HepG2 (cell line): ENCODE data around the gene SPHK1. TPM values are rescaled to one million over a fixed set of nuclear protein-coding genes. Genes with fewer than 3 reads are reported as not detected.

Source experiments
- CEBPG ChIP-seq: IDR thresholded peaks from 2 replicates; pipeline ENCODE4 v1.6.1; 2016
- DPF2 ChIP-seq: sonication (generic); formaldehyde crosslinking; IDR thresholded peaks from 2 replicates; pipeline ENCODE4 v1.4.0; 2020; ENCODE audit warnings: mild to moderate bottlenecking, low read depth, missing genetic modification reagents, borderline replicate concordance
- ESRRA ChIP-seq: sonication (generic); formaldehyde crosslinking; IDR thresholded peaks from 2 replicates; pipeline ENCODE4 v1.5.1; 2020; ENCODE audit warnings: mild to moderate bottlenecking, low read depth, missing genetic modification reagents
- GATAD1 ChIP-seq: IDR thresholded peaks from 2 replicates; pipeline ENCODE4 v1.6.1; 2016; ENCODE audit warnings: missing genetic modification reagents, missing compliant biosample characterization
- HBP1 ChIP-seq: IDR thresholded peaks from 2 replicates; pipeline ENCODE4 v1.6.1; 2016; ENCODE audit warnings: low read depth, control low read depth
- HOXA5 ChIP-seq: sonication (generic); formaldehyde crosslinking; IDR thresholded peaks from 2 replicates; pipeline ENCODE4 v1.4.0; 2020; ENCODE audit warnings: missing genetic modification reagents
- KLF16 ChIP-seq, 2 experiments: sonication (generic) in 1 of 2; formaldehyde crosslinking in 1 of 2; IDR thresholded peaks; 2 replicates each; pipeline versions ENCODE4 v1.6.1 to v1.8.0; 2016 to 2023; ENCODE audit warnings: missing genetic modification reagents in 2 of 2, missing compliant biosample characterization in 1 of 2
- MBD4 ChIP-seq: IDR thresholded peaks from 2 replicates; pipeline ENCODE4 v1.6.1; 2012; ENCODE audit warnings: low read length, inconsistent platforms, borderline replicate concordance
- NCOR1 ChIP-seq: fragments of 200-600 bp; sonication (generic); IDR thresholded peaks from 2 replicates; pipeline ENCODE4 v1.7.0; 2017; ENCODE audit warnings: antibody characterized with exemption, low read length, borderline replicate concordance
- SAP130 ChIP-seq: IDR thresholded peaks from 2 replicates; pipeline ENCODE4 v1.6.1; 2016; ENCODE audit warnings: low read depth
- SCMH1 ChIP-seq: sonication (generic); formaldehyde crosslinking; IDR thresholded peaks from 2 replicates; pipeline ENCODE4 v1.9.0; 2021; ENCODE audit warnings: missing genetic modification reagents, mild to moderate bottlenecking, borderline replicate concordance
- ZBTB33 ChIP-seq: sonication (generic); formaldehyde crosslinking; IDR thresholded peaks from 2 replicates; pipeline ENCODE4 v1.4.0; 2020; ENCODE audit warnings: missing genetic modification reagents
- ZC3H13 ChIP-seq: sonication (generic); formaldehyde crosslinking; IDR thresholded peaks from 2 replicates; pipeline ENCODE4 v1.8.1; 2023; ENCODE audit warnings: mild to moderate bottlenecking, missing genetic modification reagents, moderate library complexity
- ZFP37 ChIP-seq: sonication (generic); formaldehyde crosslinking; IDR thresholded peaks from 2 replicates; pipeline ENCODE4 v1.4.0; 2020; ENCODE audit warnings: missing genetic modification reagents, borderline replicate concordance
- ZFP90 ChIP-seq: sonication (generic); formaldehyde crosslinking; IDR thresholded peaks from 2 replicates; pipeline ENCODE4 v1.8.0; 2022; ENCODE audit warnings: missing genetic modification reagents, mild to moderate bottlenecking, inconsistent platforms, borderline replicate concordance
- ZFX ChIP-seq: sonication (generic); formaldehyde crosslinking; IDR thresholded peaks from 2 replicates; pipeline ENCODE4 v1.4.0; 2020; ENCODE audit warnings: mild to moderate bottlenecking, low read depth, missing genetic modification reagents, moderate library complexity
- ZKSCAN5 ChIP-seq: sonication (generic); formaldehyde crosslinking; IDR thresholded peaks from 2 replicates; pipeline ENCODE4 v1.5.1; 2020; ENCODE audit warnings: mild to moderate bottlenecking, missing genetic modification reagents
- ZMYM3 ChIP-seq: sonication (generic); formaldehyde crosslinking; IDR thresholded peaks from 2 replicates; pipeline ENCODE4 v1.5.1; 2020; ENCODE audit warnings: mild to moderate bottlenecking, missing genetic modification reagents
- ZNF281 ChIP-seq: sonication (generic); formaldehyde crosslinking; IDR thresholded peaks from 2 replicates; pipeline ENCODE4 v1.4.0; 2020; ENCODE audit warnings: missing genetic modification reagents, borderline replicate concordance
- ZNF431 ChIP-seq: sonication (generic); formaldehyde crosslinking; IDR thresholded peaks from 2 replicates; pipeline ENCODE4 v1.9.0; 2022; ENCODE audit warnings: missing genetic modification reagents, low read depth, mild to moderate bottlenecking, borderline replicate concordance
- ZNF564 ChIP-seq: sonication (generic); formaldehyde crosslinking; IDR thresholded peaks from 2 replicates; pipeline ENCODE4 v1.8.1; 2023; ENCODE audit warnings: mild to moderate bottlenecking, missing genetic modification reagents
- ZNF724P ChIP-seq: sonication (generic); formaldehyde crosslinking; IDR thresholded peaks from 2 replicates; pipeline ENCODE4 v1.8.0; 2022; ENCODE audit warnings: missing genetic modification reagents, borderline replicate concordance
- ZNF883 ChIP-seq: sonication (generic); formaldehyde crosslinking; IDR thresholded peaks from 2 replicates; pipeline ENCODE4 v1.5.1; 2020; ENCODE audit warnings: mild to moderate bottlenecking, missing genetic modification reagents; ENCODE audit errors: not compliant biosample characterization
- polyA plus RNA-seq, 8 experiments: library from polyadenylated mRNA; depleted of rRNA in 3 of 8; stranded (reverse) in 7 of 8; unstranded in 1 of 8; fragments of >200 nt; fragmentation: Illumina TruSeq in 4 of 8; extraction: Trizol in 4 of 8; gene quantifications; 2 replicates each; pipeline versions ENCODE4 v1.2.1 to v1.2.3, GENCODE V29; 2011 to 2016; ENCODE audit warnings: low read depth in 4 of 8, missing spikeins in 1 of 8, mixed read lengths in 1 of 8; ENCODE audit not compliant: insufficient read depth in 1 of 8
- total RNA-seq, 5 experiments: library from RNA; depleted of rRNA; stranded (reverse); fragments of >200 nt; fragmentation: Illumina TruSeq; extraction: Trizol; gene quantifications; 2 replicates each; pipeline ENCODE4 v1.2.3, GENCODE V29; 2016; ENCODE audit warnings: low read depth in 1 of 5

Gene SPHK1
- total and polyA plus RNA-seq, 2 of the 13 experiments (the other 11 are each of a cell fraction or from before 2014, with no cell fraction given): 129 to 160 TPM

- TF ChIP-seq HOXA5: peak; percentile 69; the same call in 1 of the 2 replicates
- TF ChIP-seq CEBPG: peak; percentile 94
- no peak for TF ChIP-seq ZC3H13 (CRISPR knock-in tag)
- TF ChIP-seq ZFX (CRISPR knock-in tag): 0 out of 2 replicates have a peak, but pooled peaks have one; percentile 29
- no peak for TF ChIP-seq ZNF564
- peak; percentile 85 for TF ChIP-seq ZBTB33
- no peak for TF ChIP-seq ZFP37 (CRISPR knock-in tag)
- TF ChIP-seq ZNF724P (CRISPR knock-in tag): no peak
- TF ChIP-seq KLF16 (CRISPR knock-in tag; IDR thresholded peaks at IDR 0.05): no peak
- no peak for TF ChIP-seq GATAD1 (CRISPR knock-in tag)
- peak; percentile 46; the same call in 1 of the 2 replicates for TF ChIP-seq ZFP90 (CRISPR knock-in tag)
- TF ChIP-seq ZKSCAN5 (CRISPR knock-in tag): no peak
- TF ChIP-seq DPF2: no peak
- no peak for TF ChIP-seq HBP1 (CRISPR knock-in tag)
- no peak for TF ChIP-seq ZNF431
- no peak for TF ChIP-seq MBD4
- no peak for TF ChIP-seq SCMH1 (CRISPR knock-in tag)
- no peak for TF ChIP-seq ZNF883 (CRISPR knock-in tag)
- TF ChIP-seq NCOR1: peak; percentile 37; the same call in 1 of the 2 replicates
- TF ChIP-seq ZNF281 (CRISPR knock-in tag): no peak
- no peak for TF ChIP-seq ESRRA (CRISPR knock-in tag)
- TF ChIP-seq ZMYM3 (CRISPR knock-in tag): peak; percentile 53; the same call in 1 of the 2 replicates
- TF ChIP-seq SAP130: peak; percentile 68
These were observed 38.9 kb upstream of the SPHK1 start (continued) for GRCh38 chr17:76345377-76345974.
